Activated CD4-positive, alpha-beta T cell treated with anti-CD3 and anti-CD28 coated beads for 48 hours (primary cell): Measurements from ENCODE around the gene ANLN.
A peak's percentile ranks its signal among the peaks of the same experiment; 100 is the strongest.
"Not testable (repeated sequence)": the region's sequence is repeated elsewhere in the genome, so short reads cannot be mapped to it uniquely, and the experiment has no call there.

Experiments
- DNase-seq: peaks from one replicate; pipeline ENCODE4 v3.0.0-alpha.2; 2020

ANLN gene

GRCh38 chr7:36389371-36390198, at the start of gene ANLN:
Gene ANLN (plus strand): TSS chr7:36389862. CDS start chr7:36390027, 165 bp downstream.
- peak; percentile 88 for DNase-seq

- no peak for DNase-seq
Measured at GRCh38 chr7:36343548-36343947, 46.1 kb upstream of the ANLN start.

- DNase-seq: no peak
Measured at GRCh38 chr7:36344622-36345021, 45.0 kb upstream of the ANLN start.

GRCh38 chr7:36346260-36346831, 43.3 kb upstream of the ANLN start:
- DNase-seq: no peak

GRCh38 chr7:36348256-36348655, 41.4 kb upstream of the ANLN start:
- DNase-seq: no peak

- DNase-seq: no peak
Measured at GRCh38 chr7:36348771-36349170, 40.9 kb upstream of the ANLN start.

- no peak for DNase-seq
Measured at GRCh38 chr7:36349626-36350025, 40.0 kb upstream of the ANLN start.

- DNase-seq: no peak
Measured at GRCh38 chr7:36355490-36355889, 34.2 kb upstream of the ANLN start.

GRCh38 chr7:36357054-36357453, 32.6 kb upstream of the ANLN start:
- DNase-seq: no peak

GRCh38 chr7:36358589-36358988, 31.1 kb upstream of the ANLN start:
- DNase-seq: no peak

- DNase-seq: no peak
Measured at GRCh38 chr7:36360244-36360643, 29.4 kb upstream of the ANLN start.

GRCh38 chr7:36361227-36361626, 28.4 kb upstream of the ANLN start:
- DNase-seq: no peak

GRCh38 chr7:36363515-36363914, 26.1 kb upstream of the ANLN start:
- DNase-seq: no peak

- no peak for DNase-seq
Measured at GRCh38 chr7:36366005-36366717, 23.5 kb upstream of the ANLN start.

- peak; percentile 93 for DNase-seq
Measured at GRCh38 chr7:36366718-36367560, 22.7 kb upstream of the ANLN start.

GRCh38 chr7:36367561-36368077, 22.0 kb upstream of the ANLN start:
- no peak for DNase-seq

- no peak for DNase-seq
Measured at GRCh38 chr7:36368496-36368895, 21.2 kb upstream of the ANLN start.

- DNase-seq: no peak
Measured at GRCh38 chr7:36369171-36369570, 20.5 kb upstream of the ANLN start.

GRCh38 chr7:36370046-36370445, 19.6 kb upstream of the ANLN start:
- no peak for DNase-seq

GRCh38 chr7:36372156-36372555, 17.5 kb upstream of the ANLN start:
- DNase-seq: no peak

GRCh38 chr7:36378555-36378954, 11.1 kb upstream of the ANLN start:
- not testable (repeated sequence) for DNase-seq

GRCh38 chr7:36379831-36380504, 9.7 kb upstream of the ANLN start:
- DNase-seq: no peak
